HL-60 (cell line): ENCODE results near the gene GINS2.

Experiments
- CTCF ChIP-seq: IDR thresholded peaks from one replicate; pipeline ENCODE4 v1.5.1; 2011; ENCODE audit warnings: low read length, control low read depth, inconsistent platforms; ENCODE audit not compliant: insufficient read depth
- GABPA ChIP-seq: IDR thresholded peaks from 2 replicates; pipeline ENCODE4 v1.6.1; 2012; ENCODE audit warnings: low read depth
- POLR2AphosphoS5 ChIP-seq: IDR thresholded peaks from 2 replicates; pipeline ENCODE4 v1.6.1; 2012; ENCODE audit warnings: low read depth
- SPI1 ChIP-seq: IDR thresholded peaks from 2 replicates; pipeline ENCODE4 v1.6.1; 2012; ENCODE audit warnings: low read depth, mild to moderate bottlenecking, borderline replicate concordance

DNA sequence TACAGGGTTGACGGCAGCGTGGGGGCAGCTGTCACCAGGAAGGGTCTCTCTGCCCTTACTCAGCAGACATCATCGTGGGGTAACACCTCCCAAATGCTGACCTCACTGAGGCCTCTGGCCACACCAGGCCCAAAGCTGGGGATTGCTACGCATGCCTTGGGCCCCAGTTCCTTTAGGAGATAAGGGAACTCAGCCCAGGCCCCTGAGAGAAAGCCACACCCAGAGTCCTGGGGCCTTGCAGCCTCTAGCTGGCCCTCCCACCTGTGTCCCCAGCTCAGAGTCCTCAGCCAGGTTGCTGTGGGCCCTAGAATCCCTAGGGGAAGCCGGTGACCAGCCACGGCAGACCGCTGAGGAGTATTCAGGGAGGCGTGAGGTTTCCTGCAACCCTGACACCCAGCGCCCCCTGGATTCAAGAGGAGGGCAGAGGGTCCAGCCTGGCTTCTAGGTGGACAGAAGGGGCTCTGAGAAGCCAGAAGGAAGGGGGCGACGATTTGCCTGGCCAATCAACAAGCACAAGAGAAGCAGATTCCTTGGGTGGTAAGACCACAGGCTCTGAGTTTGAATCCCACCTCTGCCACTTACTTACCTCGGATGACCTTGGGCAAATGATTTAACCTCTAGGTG, 10.3 kb upstream of the GINS2 start:
- no peak for TF ChIP-seq CTCF
- no peak for TF ChIP-seq SPI1
- TF ChIP-seq GABPA: no peak
- no peak for TF ChIP-seq POLR2AphosphoS5
